UCSD-AML1 (cell line): Measurements from ENCODE around the gene AHI1.

Experiments used
- DNase-seq: peaks from one replicate; lab custom pipeline; 2025; ENCODE audit not compliant: unreplicated experiment; lab: John Stamatoyannopoulos, UW

AHI1 gene

GRCh38 chr6:135304883-135305282 lies 192.7 kb downstream of the AHI1 start:
- no peak for DNase-seq

- no peak for DNase-seq
Observed at GRCh38 chr6:135301304-135301703, 196.2 kb downstream of the AHI1 start.

- no peak for DNase-seq
Observed at GRCh38 chr6:135300576-135300975, 197.0 kb downstream of the AHI1 start.

GRCh38 chr6:135299256-135299655 lies 198.3 kb downstream of the AHI1 start:
- no peak for DNase-seq

- DNase-seq, result no peak
Observed at GRCh38 chr6:135298455-135298854, 199.1 kb downstream of the AHI1 start.

GRCh38 chr6:135296715-135297114 lies 200.8 kb downstream of the AHI1 start:
- DNase-seq, result no peak

- DNase-seq, result no peak
Observed at GRCh38 chr6:135295085-135295484, 202.5 kb downstream of the AHI1 start.

GRCh38 chr6:135291288-135292076 lies 206.1 kb downstream of the AHI1 start:
- DNase-seq, result no peak

- DNase-seq, result no peak
Observed at GRCh38 chr6:135289816-135290215, 207.7 kb downstream of the AHI1 start.

GRCh38 chr6:135286962-135287538 lies 210.5 kb downstream of the AHI1 start:
- peak; percentile 23 for DNase-seq

GRCh38 chr6:135285165-135285564 lies 212.4 kb downstream of the AHI1 start:
- DNase-seq, result no peak

- DNase-seq, result no peak
Observed at GRCh38 chr6:135283926-135284325, 213.6 kb downstream of the AHI1 start.

- no peak for DNase-seq
Observed at GRCh38 chr6:135282395-135282794, 215.1 kb downstream of the AHI1 start.

GRCh38 chr6:135281964-135282363 lies 215.6 kb downstream of the AHI1 start:
- no peak for DNase-seq

- no peak for DNase-seq
Observed at GRCh38 chr6:135281227-135281626, 216.3 kb downstream of the AHI1 start.

- DNase-seq, result peak; percentile 47
Observed at GRCh38 chr6:135280375-135281136, 217.0 kb downstream of the AHI1 start.

GRCh38 chr6:135277422-135277821 lies 220.1 kb downstream of the AHI1 start:
- no peak for DNase-seq

GRCh38 chr6:135274561-135275293 lies 222.8 kb downstream of the AHI1 start:
- no peak for DNase-seq

- no peak for DNase-seq
Observed at GRCh38 chr6:135271626-135272025, 225.9 kb downstream of the AHI1 start.

GRCh38 chr6:135270676-135271536 lies 226.6 kb downstream of the AHI1 start:
- DNase-seq, result no peak
